Activated CD8-positive, alpha-beta T cell treated with anti-CD3 and anti-CD28 coated beads for 36 hours (primary cell): ENCODE data around the gene KIAA0930. TPM values are rescaled to one million over a fixed set of nuclear protein-coding genes. Genes with fewer than 3 reads are reported as not detected.
"Not testable (repeated sequence)": the region's sequence is repeated elsewhere in the genome, so short reads cannot be mapped to it uniquely, and the experiment has no call there.

Source experiments
- ATAC-seq: fragments of 200-7000 bp; cut with Tn5 transposase; one replicate; pipeline ENCODE4 v1.10.0; 2021; ENCODE audit warnings: mild to moderate bottlenecking, moderate library complexity
- CTCF ChIA-PET: fragments of 350-600 bp; sonication (Branson Sonifier 250); formaldehyde crosslinking; loops from one replicate; lab custom pipeline; 2021; ENCODE audit warnings: antibody characterized with exemption; lab: Charles Lee
- POLR2A ChIA-PET: fragments of 350-600 bp; sonication (Branson Sonifier 250); formaldehyde crosslinking; loops from one replicate; lab custom pipeline; 2021; ENCODE audit warnings: antibody characterized with exemption; lab: Charles Lee
- DNase-seq: peaks from one replicate; pipeline ENCODE4 v3.0.0-alpha.2; 2020
- H3K27ac Mint-ChIP-seq: one replicate; pipeline ENCODE4 v1.8.0; 2021; ENCODE audit warnings: mild to moderate bottlenecking, mixed read lengths
- H3K27me3 Mint-ChIP-seq: one replicate; pipeline ENCODE4 v1.8.0; 2021; ENCODE audit warnings: mixed read lengths
- H3K36me3 Mint-ChIP-seq: one replicate; pipeline ENCODE4 v1.8.0; 2021; ENCODE audit warnings: low read depth, mixed read lengths
- H3K4me1 Mint-ChIP-seq: one replicate; pipeline ENCODE4 v1.8.0; 2021; ENCODE audit warnings: low read depth, mixed read lengths
- H3K4me3 Mint-ChIP-seq: one replicate; pipeline ENCODE4 v1.8.0; 2021; ENCODE audit warnings: mild to moderate bottlenecking, moderate library complexity, mixed read lengths
- H3K9me3 Mint-ChIP-seq: one replicate; pipeline ENCODE4 v1.8.0; 2021; ENCODE audit warnings: mixed read lengths
- CTCF ChIP-seq: fragments of 200-600 bp; IDR thresholded peaks from one replicate; pipeline ENCODE4 v1.8.0; 2022; ENCODE audit warnings: antibody characterized with exemption, mild to moderate bottlenecking
- intact Hi-C: fragments of 100-400 bp; cut with micrococcal nuclease; formaldehyde crosslinking; loops from one replicate; pipeline ENCODE4 v1.10.0; 2022
- total RNA-seq, 2 experiments: library from RNA; stranded (reverse); gene quantifications; one replicate each; pipeline ENCODE4 v1.2.3, GENCODE V29; 2021

Gene KIAA0930
- total RNA-seq, 2 experiments from 2014 or later: 38.4 to 40.4 TPM

GRCh38 chr22:45196926-45197605, 43.6 kb downstream of the KIAA0930 start:
- no peak for TF ChIP-seq CTCF
- POLR2A ChIA-PET: no interaction called here
- DNase-seq (no peak), ATAC-seq (no peak)
- intact Hi-C loops: no loop called here
- peaks cover 6% of the 10 kb centered on the region for H3K36me3 Mint-ChIP-seq
- no peaks in the 10 kb centered on the region for H3K9me3 Mint-ChIP-seq
- H3K27me3 Mint-ChIP-seq: no peaks in the 10 kb centered on the region
- CTCF ChIA-PET: no interaction called here
- H3K4me1 Mint-ChIP-seq: no peaks in the 10 kb centered on the region
- no peak overlapping the region for H3K4me3 Mint-ChIP-seq
- H3K27ac Mint-ChIP-seq: no peak overlapping the region

- intact Hi-C loops: no loop called here
- Mint-ChIP-seq H3K36me3 (peaks cover 8% of the 10 kb centered on the region), H3K9me3 (no peaks in the 10 kb centered on the region), H3K4me1 (no peaks in the 10 kb centered on the region), H3K4me3 (no peak overlapping the region), H3K27ac (no peak overlapping the region), H3K27me3 (no peaks in the 10 kb centered on the region)
- DNase-seq: no peak
- ChIA-PET CTCF (no interaction called here), POLR2A (interaction anchor here (1.0 kb wide), 1 partner anchor 10 kb away, joined by 3 read pairs; no protein-coding TSS in a partner anchor)
- no peak for ATAC-seq
- no peak for TF ChIP-seq CTCF
Measured at GRCh38 chr22:45196308-45196707, 44.4 kb downstream of the KIAA0930 start.

- ChIA-PET POLR2A (interaction anchor here (0.6 to 1.0 kb wide), 2 partner anchors 9 to 177 kb away, joined by 3 read pairs; no protein-coding TSS in a partner anchor), CTCF (interaction anchor here (1.0 kb wide), 1 partner anchor 13 kb away, joined by 5 read pairs; no protein-coding TSS in a partner anchor)
- ATAC-seq (no peak), DNase-seq (no peak)
- Mint-ChIP-seq H3K27me3 (no peaks in the 10 kb centered on the region), H3K4me3 (no peak overlapping the region), H3K27ac (no peak overlapping the region), H3K9me3 (no peaks in the 10 kb centered on the region), H3K4me1 (no peaks in the 10 kb centered on the region), H3K36me3 (peaks cover 7% of the 10 kb centered on the region)
- intact Hi-C loops: no loop called here
- TF ChIP-seq CTCF: no peak
Measured at GRCh38 chr22:45195616-45196015, 45.1 kb downstream of the KIAA0930 start.

- no peak overlapping the region for H3K4me3 Mint-ChIP-seq
- H3K27ac Mint-ChIP-seq: no peak overlapping the region
- CTCF ChIA-PET: interaction anchor here (1.0 kb wide), 1 partner anchor 14 kb away, joined by 5 read pairs; no protein-coding TSS in a partner anchor
- DNase-seq: no peak
- intact Hi-C loops: no loop called here
- TF ChIP-seq CTCF: no peak
- H3K4me1 Mint-ChIP-seq: no peaks in the 10 kb centered on the region
- POLR2A ChIA-PET: no interaction called here
- H3K27me3 Mint-ChIP-seq: no peaks in the 10 kb centered on the region
- peaks cover 5% of the 10 kb centered on the region for H3K36me3 Mint-ChIP-seq
- H3K9me3 Mint-ChIP-seq: no peaks in the 10 kb centered on the region
- no peak for ATAC-seq
Measured at GRCh38 chr22:45194686-45195085, 46.0 kb downstream of the KIAA0930 start.

- peaks cover 7% of the 10 kb centered on the region for H3K36me3 Mint-ChIP-seq
- ChIA-PET CTCF (interaction anchor here (0.8 to 1.2 kb wide), 2 partner anchors 13 to 20 kb away, joined by 3 read pairs; no protein-coding TSS in a partner anchor), POLR2A (interaction anchor here (0.8 to 1.2 kb wide), 2 partner anchors 9 to 12 kb away, joined by 3 read pairs; no protein-coding TSS in a partner anchor)
- no peaks in the 10 kb centered on the region for H3K4me1 Mint-ChIP-seq
- no peaks in the 10 kb centered on the region for H3K9me3 Mint-ChIP-seq
- TF ChIP-seq CTCF: no peak
- H3K27ac Mint-ChIP-seq: no peak overlapping the region
- no peaks in the 10 kb centered on the region for H3K27me3 Mint-ChIP-seq
- DNase-seq (no peak), ATAC-seq (no peak)
- intact Hi-C loops: no loop called here
- H3K4me3 Mint-ChIP-seq: no peak overlapping the region
Measured at GRCh38 chr22:45192701-45193187, 48.0 kb downstream of the KIAA0930 start.

GRCh38 chr22:45191746-45192145, 48.9 kb downstream of the KIAA0930 start:
- CTCF ChIA-PET: interaction anchor here (1.2 to 1.3 kb wide), 2 partner anchors 18 to 21 kb away, joined by 3 to 4 read pairs; no protein-coding TSS in a partner anchor
- intact Hi-C loops, H3K27me3 Mint-ChIP-seq, H3K4me3 Mint-ChIP-seq, H3K9me3 Mint-ChIP-seq, DNase-seq, H3K27ac Mint-ChIP-seq, POLR2A ChIA-PET, H3K4me1 Mint-ChIP-seq, ATAC-seq: not testable (repeated sequence)
- peaks cover 14% of the 10 kb centered on the region for H3K36me3 Mint-ChIP-seq
